HG02970 (cell line): ENCODE measurements around the gene CHST8.
"Not testable (repeated sequence)": the region's sequence is repeated elsewhere in the genome, so short reads cannot be mapped to it uniquely, and the experiment has no call there.

ENCODE experiments used
- ATAC-seq: cut with Tn5 transposase; IDR thresholded peaks from one replicate; pipeline ENCODE4 v1.9.1; 2021; ENCODE audit warnings: mild to moderate bottlenecking, moderate library complexity, moderate number of reproducible peaks; ENCODE audit not compliant: unreplicated experiment, low FRiP score

The CHST8 gene, protein sequence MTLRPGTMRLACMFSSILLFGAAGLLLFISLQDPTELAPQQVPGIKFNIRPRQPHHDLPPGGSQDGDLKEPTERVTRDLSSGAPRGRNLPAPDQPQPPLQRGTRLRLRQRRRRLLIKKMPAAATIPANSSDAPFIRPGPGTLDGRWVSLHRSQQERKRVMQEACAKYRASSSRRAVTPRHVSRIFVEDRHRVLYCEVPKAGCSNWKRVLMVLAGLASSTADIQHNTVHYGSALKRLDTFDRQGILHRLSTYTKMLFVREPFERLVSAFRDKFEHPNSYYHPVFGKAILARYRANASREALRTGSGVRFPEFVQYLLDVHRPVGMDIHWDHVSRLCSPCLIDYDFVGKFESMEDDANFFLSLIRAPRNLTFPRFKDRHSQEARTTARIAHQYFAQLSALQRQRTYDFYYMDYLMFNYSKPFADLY

DNA sequence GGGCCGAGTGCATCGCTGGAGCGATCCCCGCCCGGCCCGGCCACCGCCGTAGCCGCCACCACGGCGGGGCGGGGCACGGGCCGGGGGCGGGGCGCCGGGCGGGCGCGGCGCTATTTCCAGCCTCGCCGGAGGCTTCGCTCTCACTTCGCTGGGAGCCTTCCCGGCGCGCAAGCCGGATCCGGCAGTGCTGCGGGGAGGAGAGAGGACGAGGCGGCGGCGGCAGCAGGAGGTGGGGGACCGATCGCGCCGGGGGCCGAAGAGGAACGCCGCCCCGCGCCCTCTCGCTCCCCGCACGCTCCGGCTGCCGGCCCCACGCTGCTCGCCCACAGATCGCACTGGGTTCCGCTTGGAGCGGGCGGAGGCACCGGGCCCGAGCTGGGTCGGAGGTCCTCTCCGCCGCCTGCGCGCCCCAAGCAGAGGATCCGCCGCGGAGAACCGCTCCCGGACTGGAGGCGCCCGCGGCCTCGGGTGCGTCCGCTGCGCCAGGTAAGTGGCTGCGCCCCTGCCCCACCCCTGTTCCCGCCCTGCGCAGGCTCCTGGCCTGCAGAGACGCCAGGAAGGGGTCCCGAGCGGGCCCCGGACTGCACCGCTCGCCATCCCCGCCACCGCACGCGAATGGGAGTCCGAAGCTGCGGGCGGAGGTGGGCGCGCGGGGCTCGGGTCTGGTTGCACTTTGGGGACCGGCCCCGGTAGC is at the start of gene CHST8:
CHST8 (plus strand) TSS at position 143 of the 694 bp plus-strand sequence. CDS start 67,309 bp downstream, outside the sequence.
- ATAC-seq: no peak

DNA sequence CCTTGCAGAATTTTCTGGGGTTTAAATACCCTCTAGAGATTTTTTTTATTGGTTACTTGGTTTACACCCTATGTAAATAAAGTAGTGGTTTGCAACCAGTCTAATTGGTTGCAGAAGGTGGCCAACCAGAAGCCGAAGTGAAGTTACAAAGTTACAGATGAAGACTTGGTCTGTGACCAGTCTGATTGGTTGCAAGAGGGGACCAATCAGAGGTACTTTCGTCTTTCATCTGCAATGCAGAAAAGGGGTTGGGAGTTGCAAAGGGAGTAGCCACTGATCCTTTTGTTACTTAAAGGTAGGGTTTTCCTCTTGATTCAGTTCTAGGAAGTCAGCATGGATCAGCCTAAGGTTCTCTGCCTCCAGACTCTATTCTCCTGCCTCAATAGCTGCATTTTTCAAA is 48.8 kb upstream of the CHST8 start:
- ATAC-seq: no peak

DNA sequence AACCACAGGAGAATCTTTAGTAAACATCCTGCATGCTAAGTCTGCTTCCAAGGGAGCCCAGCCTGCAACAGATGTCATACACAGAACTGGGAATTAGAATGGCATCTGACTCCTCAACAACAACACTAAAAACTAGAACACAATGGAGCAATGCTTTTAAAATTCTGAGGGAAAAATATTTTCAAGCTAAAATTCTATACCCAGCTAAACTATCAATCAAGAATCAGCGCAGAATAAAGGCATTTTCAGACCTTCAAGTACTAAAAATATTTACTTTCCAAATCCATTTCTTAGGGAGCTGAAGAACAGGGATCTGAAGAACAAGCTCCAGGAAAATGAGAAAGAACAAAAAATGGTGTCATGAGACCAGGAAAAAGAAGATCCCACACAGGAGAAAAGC is 46.9 kb upstream of the CHST8 start:
- ATAC-seq: no peak

DNA sequence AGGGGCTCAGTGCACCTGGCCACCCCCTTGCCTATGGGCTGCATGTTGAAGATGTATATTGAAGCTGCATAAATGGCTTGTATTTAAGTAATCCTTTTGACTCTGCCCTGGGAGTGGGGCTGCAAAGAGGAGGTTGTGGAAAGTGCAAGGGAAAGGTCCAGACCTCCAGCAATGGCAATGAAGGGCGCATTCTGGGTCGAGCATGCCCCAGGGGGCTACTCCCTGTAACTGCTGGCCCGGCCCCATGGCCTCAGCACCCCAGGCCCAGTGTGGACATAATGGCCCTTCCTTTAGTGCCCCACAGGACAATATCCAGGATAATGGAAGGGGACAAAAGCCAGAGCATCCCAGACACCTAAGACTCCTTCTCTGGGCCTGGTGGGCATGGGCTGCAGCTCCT is 43.1 kb upstream of the CHST8 start:
- no peak for ATAC-seq

DNA sequence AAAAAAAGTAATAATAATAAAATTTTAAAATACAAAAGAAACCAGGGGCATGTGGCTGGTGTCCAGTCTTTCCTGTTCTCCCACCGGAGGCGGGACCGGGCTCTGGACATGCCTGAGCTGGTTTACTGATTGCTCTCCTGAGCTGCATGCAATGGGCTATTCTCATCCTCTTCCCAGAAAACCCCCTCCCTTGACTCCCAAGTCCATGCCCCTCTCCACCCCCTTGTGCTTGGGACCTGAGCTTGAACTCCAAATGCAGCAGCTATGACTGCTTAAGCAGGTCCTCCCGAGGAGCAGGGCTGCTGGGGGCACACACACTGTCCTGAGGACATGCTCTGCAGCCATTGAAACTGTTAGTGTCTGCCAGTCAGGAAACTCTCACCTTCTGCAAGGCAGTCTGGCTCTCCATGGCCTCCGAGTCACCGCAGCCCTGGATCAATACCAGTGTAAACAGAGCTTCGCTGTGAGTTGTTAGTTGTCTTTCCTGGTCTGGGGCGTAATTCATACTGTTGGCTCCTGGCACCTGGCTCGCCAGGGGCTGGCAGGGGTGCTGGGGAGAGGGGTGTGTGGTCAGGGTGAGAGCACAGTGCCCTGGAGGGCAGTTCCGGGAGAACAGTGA is 41.6 kb upstream of the CHST8 start:
- ATAC-seq: no peak

DNA sequence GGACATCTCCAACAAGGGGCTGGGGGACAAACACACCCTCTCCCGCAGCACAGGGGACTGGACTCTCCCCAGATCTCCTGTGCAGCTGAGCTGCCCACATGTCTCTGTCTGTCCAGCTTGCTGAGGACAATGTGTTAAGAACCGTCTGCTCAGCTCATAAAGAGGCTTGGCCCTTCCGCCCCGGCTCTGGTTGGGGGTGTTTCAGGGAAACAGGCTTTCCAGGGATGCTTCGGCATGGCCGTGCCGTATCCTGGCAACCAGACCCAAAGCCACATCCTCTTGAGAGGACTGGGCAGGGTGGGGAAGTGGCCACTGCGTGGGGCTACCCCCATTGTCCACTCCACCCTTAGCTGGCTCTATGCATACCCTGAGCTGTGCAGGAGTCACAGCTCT is 41.1 kb upstream of the CHST8 start:
- ATAC-seq: no peak

DNA sequence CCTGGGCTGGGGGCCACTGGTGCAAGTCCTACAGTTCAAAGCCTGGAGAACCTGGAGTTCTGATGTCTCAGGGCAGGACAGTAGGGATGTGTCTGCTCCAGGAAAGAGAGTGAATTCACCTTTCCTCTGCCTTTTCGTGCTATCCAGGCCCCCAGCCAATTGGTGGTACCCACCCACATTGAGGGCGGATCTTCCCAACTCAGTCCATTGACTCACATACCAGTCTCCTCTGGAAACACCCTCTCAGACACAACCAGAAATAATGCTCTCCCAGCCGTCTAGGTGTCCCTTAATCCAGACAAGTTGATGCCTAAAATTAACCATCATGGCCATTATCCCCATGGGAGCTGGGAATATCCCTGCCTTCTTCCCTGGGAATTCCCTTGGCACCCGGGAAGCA is 38.8 kb upstream of the CHST8 start:
- ATAC-seq: no peak

DNA sequence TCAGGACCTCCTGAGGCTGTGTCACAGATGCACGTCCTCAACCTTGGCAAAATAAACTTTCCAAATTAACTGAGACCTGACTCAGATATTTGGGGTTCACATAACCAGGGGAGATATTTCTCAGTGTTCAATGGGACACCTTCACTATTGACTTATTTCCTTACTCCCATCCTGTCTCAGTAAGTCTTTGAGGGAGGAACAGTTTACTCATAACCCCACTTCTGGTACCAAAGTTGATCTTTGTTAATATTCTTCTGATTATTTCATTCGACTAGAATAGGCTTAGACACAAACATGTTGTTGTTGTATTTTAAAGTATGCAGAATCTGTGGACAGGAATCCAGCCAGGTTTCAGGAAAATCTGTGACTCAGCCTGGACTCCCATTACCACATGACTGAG is 34.6 kb upstream of the CHST8 start:
- no peak for ATAC-seq

DNA sequence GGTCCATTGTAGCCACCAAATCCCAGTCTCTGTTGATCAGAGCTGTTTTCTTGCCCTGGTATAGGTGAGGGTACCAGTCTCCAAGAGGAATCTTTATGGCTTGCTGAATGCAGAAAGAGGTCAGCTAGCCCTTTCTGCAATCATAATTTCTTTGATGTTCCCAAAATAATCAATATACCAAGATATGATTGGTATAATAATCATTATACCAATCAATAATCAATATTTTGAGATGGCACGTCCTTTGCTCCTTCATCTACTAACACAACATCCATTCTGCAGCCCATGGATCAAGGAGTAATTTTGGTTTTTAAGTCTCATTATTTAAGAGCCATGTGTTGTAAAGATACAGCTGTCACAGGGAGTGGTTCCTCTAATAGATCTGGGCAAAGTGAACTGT is 31.5 kb upstream of the CHST8 start:
- ATAC-seq: no peak

DNA sequence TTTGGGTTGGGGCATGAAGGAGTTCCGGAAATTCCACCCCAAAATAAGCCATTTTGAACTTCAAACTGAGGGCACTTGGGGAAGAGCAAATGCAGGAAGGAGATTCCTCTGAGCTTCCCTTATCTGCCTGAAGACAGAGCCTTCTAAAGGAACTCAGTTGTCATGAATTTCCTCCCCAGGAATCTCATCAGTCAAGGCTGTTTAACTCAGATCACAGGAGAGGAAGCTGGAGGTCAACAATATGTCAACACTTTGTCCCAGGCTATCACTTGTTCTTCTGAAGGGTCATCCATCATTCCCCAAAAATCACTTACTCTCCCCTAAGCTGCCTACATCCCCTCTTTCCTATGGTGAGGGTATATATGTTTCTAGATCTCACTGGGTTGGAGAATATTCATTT is 26.0 kb upstream of the CHST8 start:
- no peak for ATAC-seq

DNA sequence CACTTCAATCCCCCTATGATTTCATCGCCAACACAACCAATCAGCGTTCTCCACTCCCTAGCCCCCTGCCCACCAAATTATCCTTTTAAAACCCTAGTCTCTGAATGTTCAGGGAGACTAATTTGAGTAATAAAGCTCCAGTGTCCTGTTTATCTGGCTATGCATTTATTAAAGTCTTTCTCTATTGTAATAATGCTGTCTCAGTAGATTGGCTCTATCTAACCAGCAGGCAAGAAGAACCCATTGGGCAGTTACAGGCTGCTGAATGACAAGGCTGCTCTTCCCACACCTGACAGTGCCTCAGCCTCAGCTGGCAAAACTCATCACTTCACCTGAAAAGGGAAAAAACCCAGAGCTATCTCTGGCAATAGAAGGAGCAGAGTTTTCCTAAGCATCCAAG is 20.2 kb upstream of the CHST8 start:
- no peak for ATAC-seq

DNA sequence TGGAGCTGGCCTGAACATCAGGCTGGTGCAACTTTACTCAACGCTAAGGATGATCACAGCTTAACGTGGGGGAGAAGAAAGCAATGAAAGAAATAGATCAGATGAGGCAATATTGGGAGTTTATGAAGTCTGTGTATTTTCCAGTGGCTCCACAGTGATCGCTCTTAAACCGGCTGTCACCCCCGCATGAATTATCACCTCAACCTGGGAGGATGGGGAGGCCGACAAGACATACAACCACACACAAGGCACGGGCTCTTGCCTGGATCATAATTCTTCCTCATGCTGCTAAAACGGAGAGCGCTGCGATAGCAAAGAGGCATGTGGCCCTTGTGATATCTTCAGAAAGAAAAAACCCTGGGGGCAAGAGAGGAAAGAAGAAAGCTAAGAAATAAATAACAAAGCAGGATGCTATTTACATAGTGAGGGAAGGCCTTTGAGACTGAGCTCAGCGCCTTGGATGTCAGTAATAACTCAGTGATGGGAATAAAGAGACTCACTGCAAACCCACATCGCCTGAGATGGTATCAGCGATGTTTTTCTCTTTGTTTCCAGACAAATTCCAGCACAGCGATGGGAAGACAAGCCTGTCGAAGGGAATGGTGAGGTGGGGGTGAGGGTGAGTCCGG is 19.1 kb upstream of the CHST8 start:
- no peak for ATAC-seq

DNA sequence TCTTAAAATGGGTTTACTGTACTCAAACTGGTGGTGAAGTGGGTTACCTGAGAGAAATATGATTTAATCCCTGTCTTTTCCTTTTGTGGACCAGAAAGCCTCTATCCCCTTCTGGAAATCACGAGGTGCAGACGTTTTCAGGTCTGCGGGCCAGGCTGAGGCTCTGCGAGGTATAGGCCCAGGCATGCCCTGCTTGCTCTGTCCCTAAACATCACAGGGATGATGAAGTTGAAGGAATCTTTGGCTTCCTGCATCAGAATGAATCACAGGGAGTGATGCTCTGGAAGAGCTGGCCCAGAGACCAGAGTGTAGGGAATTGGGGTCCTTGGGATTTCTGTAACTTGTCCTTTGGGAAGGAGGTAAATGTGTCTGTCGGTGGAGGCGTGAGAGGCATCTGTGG is 18.4 kb upstream of the CHST8 start:
- no peak for ATAC-seq

DNA sequence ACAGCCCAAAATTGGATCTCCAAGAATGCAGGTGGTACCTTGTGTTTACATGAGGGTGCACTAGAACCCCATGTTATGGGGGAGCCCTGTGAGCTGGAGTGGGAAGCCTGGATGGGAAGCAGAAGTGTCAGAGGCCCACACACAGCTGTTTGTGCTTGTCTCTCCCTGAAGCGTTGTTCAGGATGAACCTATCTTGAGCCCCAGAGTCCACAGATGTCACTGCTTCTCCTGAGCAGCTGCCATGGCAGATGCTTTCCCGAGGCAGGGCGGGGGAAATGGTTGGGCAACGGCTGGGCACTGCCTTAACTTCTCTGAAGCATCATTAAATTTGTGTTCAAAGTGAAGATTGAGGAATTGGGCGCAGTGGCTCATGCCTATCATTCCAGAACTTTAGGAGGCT is 17.1 kb upstream of the CHST8 start:
- ATAC-seq: no peak

DNA sequence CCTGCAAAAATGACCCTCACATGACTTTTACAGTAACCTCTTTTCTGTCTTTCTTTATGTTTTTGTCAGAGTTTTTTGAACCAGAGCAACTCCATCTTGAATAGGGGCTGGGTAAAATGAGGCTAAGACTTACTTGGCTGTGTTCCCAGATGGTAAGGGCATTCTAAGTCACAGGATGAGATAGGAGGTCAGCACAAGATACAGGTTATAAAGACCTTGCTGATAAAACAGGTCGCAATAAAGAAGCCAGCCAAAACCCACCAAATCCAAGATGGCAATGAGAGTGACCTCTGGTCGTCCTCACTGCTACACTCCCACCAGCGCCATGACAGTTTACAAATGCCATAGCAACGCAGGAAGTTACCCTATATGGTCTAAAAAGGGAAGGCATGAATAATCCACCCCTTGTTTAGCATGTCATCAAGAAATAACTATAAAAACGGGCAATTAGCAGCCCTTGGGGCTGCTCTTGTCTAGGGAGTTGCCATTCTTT is 15.9 kb upstream of the CHST8 start:
- not testable (repeated sequence) for ATAC-seq

DNA sequence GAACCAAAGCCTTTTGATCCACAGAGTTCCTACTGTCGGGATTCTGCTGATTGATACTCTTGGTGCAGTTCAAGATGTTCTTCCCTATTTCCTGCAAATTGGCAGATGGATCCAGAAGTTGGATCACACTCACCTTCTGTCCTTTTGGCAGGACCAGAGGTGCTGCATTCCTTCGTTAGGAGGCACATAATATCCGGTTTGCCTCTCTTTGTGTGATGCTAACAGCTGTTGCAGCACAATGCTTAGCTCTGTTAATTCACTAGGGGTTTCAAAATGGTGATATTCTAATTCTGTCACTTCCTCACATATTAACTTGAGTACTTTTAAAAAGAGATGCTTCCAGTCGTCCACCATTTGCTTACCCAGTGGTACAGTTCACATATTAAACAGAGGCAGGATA is 15.2 kb upstream of the CHST8 start:
- ATAC-seq: no peak

DNA sequence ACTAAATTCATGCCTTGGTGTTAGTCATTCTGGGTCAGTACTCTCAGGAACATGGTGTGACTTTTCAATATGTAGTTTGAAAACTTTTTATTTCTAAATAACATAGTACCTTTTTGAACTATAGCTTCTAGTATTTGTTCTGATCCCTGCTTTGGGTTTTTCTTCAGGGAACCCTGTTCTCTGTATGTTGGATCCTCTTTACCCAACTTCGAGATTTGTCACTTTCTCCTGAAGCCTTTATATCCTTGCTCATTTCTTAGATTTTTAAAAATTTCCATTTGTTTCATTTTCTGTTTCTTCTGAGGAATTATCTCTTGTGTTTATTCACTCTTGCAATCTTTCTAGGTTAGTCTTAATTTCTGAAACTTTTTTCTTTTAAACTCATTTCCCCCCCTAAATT is 12.4 kb upstream of the CHST8 start:
- ATAC-seq: no peak

DNA sequence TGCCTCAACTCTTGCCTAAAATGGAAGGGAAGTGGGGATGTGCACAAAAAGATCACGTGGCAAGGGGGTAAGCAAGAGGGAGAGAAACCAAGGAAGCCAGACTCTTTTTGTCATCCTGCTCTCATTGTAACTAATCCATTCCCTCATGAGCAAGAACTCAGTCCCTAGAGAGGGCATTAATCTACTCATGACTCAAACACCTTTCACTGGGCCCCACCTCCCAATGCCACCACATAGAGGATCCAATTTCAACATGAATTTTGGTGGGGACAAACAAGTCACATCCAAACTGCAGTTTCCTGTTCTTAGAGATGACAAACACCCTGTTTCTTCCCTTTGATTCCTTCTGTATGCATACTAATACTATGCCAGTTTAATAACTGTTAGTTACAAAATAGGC is 11.2 kb upstream of the CHST8 start:
- ATAC-seq: no peak

DNA sequence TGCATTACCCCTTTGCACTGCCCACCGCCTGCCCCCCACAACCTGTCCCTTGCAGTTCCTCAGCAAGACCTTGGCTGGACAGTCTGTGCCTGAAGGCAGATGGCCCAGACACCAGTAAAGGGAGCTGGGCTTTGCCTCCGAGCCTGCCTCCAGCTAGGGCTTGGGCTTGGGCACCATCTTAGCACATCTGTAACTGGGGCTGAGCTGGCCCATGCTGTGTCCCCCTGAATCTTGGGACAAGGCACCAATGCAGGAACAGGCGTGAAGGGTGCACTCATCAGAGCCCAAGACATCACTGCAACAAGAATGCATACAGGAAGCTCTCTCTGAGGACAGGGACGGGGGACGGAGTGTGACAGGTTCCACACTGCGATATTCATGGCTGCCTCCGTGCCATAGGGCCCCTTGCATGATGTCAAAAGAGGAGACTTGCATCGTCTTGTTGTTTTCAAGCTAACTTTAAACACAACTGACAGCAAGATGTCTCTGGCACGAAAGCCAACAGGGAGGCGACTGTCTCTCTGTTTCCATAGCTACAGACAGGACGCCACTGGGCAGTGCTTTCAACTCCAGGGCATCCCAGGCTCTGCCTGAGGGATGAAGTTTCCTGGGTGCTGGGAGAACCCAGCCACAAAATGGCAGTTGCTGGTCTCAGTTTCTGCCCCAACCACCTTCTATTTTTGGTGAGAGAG is 8.7 kb upstream of the CHST8 start:
- no peak for ATAC-seq

DNA sequence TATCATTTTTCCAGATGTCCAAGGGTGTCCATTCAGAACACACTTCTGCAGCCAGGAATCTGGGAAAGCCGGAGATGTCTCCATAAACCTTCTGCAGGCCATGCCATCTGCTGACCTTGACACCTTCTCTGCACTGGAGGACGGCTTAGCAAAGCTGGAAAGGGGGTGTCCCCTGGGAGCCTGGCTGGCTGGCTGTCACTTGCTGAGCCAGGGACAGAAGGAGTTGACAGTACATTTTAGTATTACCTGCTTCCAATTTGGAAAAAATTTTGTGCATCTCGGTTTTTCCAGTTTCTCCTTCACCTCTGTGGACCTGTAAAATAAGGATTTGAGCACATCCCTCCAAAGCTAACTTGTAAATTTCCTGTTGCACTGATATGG is 8.1 kb upstream of the CHST8 start:
- no peak for ATAC-seq
